WI38 (cell line): ENCODE measurements around the gene F7.
"Not testable (repeated sequence)": the region's sequence is repeated elsewhere in the genome, so short reads cannot be mapped to it uniquely, and the experiment has no call there.

ENCODE experiments used
- H3K4me3 ChIP-seq: 2 replicates; pipeline ENCODE4 v1.5.1; 2011; ENCODE audit warnings: low read depth, mild to moderate bottlenecking, control low read depth, low read length
- CTCF ChIP-seq: IDR thresholded peaks from 2 replicates; pipeline ENCODE4 v1.5.1; 2012; ENCODE audit warnings: low read depth, mild to moderate bottlenecking, control low read depth, low read length

Gene F7

GRCh38 chr13:113109151-113110047 is 3.8 kb downstream of the F7 start:
- no peak overlapping the region for H3K4me3 ChIP-seq
- TF ChIP-seq CTCF = no peak

GRCh38 chr13:113110048-113110851 is 4.7 kb downstream of the F7 start:
- H3K4me3 ChIP-seq = no peak overlapping the region; the same call in 1 of the 2 replicates

GRCh38 chr13:113110852-113111315 is 5.3 kb downstream of the F7 start:
- no peak overlapping the region for H3K4me3 ChIP-seq
- TF ChIP-seq CTCF = no peak

More at GRCh38 chr13:113110048-113110851, 4.7 kb downstream of the F7 start:
- TF ChIP-seq CTCF = no peak

- not testable (repeated sequence) for H3K4me3 ChIP-seq
Measured at GRCh38 chr13:113111821-113112220, 6.2 kb downstream of the F7 start.

GRCh38 chr13:113112475-113112874 is 6.9 kb downstream of the F7 start:
- not testable (repeated sequence) for H3K4me3 ChIP-seq

GRCh38 chr13:113112893-113113845 is 7.6 kb downstream of the F7 start:
- H3K4me3 ChIP-seq = no peak overlapping the region
- no peak for TF ChIP-seq CTCF

- no peak overlapping the region for H3K4me3 ChIP-seq
- no peak for TF ChIP-seq CTCF
Measured at GRCh38 chr13:113113846-113114271, 8.3 kb downstream of the F7 start.
